ENCODE measurements around the gene SEMA4A. TPM values are rescaled to one million over a fixed set of nuclear protein-coding genes. Genes with fewer than 3 reads are reported as not detected.
A peak's percentile ranks its signal among the peaks of the same experiment; 100 is the strongest.
"Not testable (repeated sequence)": the region's sequence is repeated elsewhere in the genome, so short reads cannot be mapped to it uniquely, and the experiment has no call there.

SEMA4A gene
- total RNA-seq, 1 donor from 2014 or later: 0.39 TPM

- DNase-seq (ENCODE audit: low read depth in 2 of 2): no peak
Observed at GRCh38 chr1:156193208-156193487, 39.8 kb downstream of the SEMA4A start.

GRCh38 chr1:156193488-156194299 lies 40.3 kb downstream of the SEMA4A start, which contains the start of gene SLC25A44:
Gene SLC25A44 (plus strand): TSS chr1:156194104. CDS start chr1:156199848, 5,744 bp downstream.
- peak; percentile 99 for DNase-seq (ENCODE audit: low read depth in 2 of 2)

GRCh38 chr1:156194300-156194652 lies 40.9 kb downstream of the SEMA4A start:
- DNase-seq (ENCODE audit: low read depth in 2 of 2): peak in 1 of 2 donors; percentile 23

GRCh38 chr1:156195853-156196252 lies 42.5 kb downstream of the SEMA4A start:
- no peak for DNase-seq (ENCODE audit: low read depth in 2 of 2)

- no peak for DNase-seq (ENCODE audit: low read depth in 2 of 2)
Observed at GRCh38 chr1:156196445-156196844, 43.1 kb downstream of the SEMA4A start.

GRCh38 chr1:156198831-156199349 lies 45.5 kb downstream of the SEMA4A start:
- DNase-seq (ENCODE audit: low read depth in 2 of 2): no peak

- no peak for DNase-seq (ENCODE audit: low read depth in 2 of 2)
Observed at GRCh38 chr1:156200044-156200443, 46.7 kb downstream of the SEMA4A start.

- DNase-seq (ENCODE audit: low read depth in 2 of 2): no peak
Observed at GRCh38 chr1:156203331-156203730, 49.9 kb downstream of the SEMA4A start.

GRCh38 chr1:156204686-156205085 lies 51.3 kb downstream of the SEMA4A start:
- DNase-seq (ENCODE audit: low read depth in 2 of 2): no peak

GRCh38 chr1:156211243-156211642 lies 57.9 kb downstream of the SEMA4A start:
- DNase-seq (ENCODE audit: low read depth in 2 of 2): no peak

- DNase-seq (ENCODE audit: low read depth in 2 of 2): no peak
Observed at GRCh38 chr1:156212130-156212529, 58.7 kb downstream of the SEMA4A start.

- DNase-seq (ENCODE audit: low read depth in 2 of 2): peak; percentile 92 to 97
Observed at GRCh38 chr1:156212833-156213643, 59.7 kb downstream of the SEMA4A start, which contains the start of gene PMF1. Gene PMF1 (plus strand): TSS chr1:156213007. CDS start chr1:156213016, 9 bp downstream.

GRCh38 chr1:156213644-156213966 lies 60.2 kb downstream of the SEMA4A start:
- no peak for DNase-seq (ENCODE audit: low read depth in 2 of 2)

- DNase-seq (ENCODE audit: low read depth in 2 of 2): peak in 1 of 2 donors; percentile 12
Observed at GRCh38 chr1:156214024-156214748, 60.8 kb downstream of the SEMA4A start.

- DNase-seq (ENCODE audit: low read depth in 2 of 2): not testable (repeated sequence)
Observed at GRCh38 chr1:156216361-156217086, 63.1 kb downstream of the SEMA4A start.

- peak in 1 of 2 donors; percentile 67 for DNase-seq (ENCODE audit: low read depth in 2 of 2)
Observed at GRCh38 chr1:156217871-156218270, 64.5 kb downstream of the SEMA4A start.

GRCh38 chr1:156220226-156220625 lies 66.8 kb downstream of the SEMA4A start:
- DNase-seq (ENCODE audit: low read depth in 2 of 2): no peak

GRCh38 chr1:156221986-156222692 lies 68.8 kb downstream of the SEMA4A start:
- DNase-seq (ENCODE audit: low read depth in 2 of 2): no peak

GRCh38 chr1:156225677-156226014 lies 72.3 kb downstream of the SEMA4A start:
- no peak for DNase-seq (ENCODE audit: low read depth in 2 of 2)

GRCh38 chr1:156226116-156226538 lies 72.7 kb downstream of the SEMA4A start:
- no peak for DNase-seq (ENCODE audit: low read depth in 2 of 2)

GRCh38 chr1:156226782-156227181 lies 73.4 kb downstream of the SEMA4A start:
- DNase-seq (ENCODE audit: low read depth in 2 of 2): no peak

Data from dermis microvascular lymphatic vessel endothelial cell (primary cell).